Cardiac fibroblast (primary cell): ENCODE measurements around the gene ZAP70.

Source experiments
- DNase-seq, 2 donors: peaks; one replicate each; pipeline versions ENCODE4 v3.0.0 to v3.0.0-alpha.2; 2010; ENCODE audit warnings: low read depth in 2 of 2
- H3K4me3 ChIP-seq, 2 donors: replicated peaks in 1 of 2; 1 replicate in 1 of 2; 2 replicates in 1 of 2; pipeline ENCODE4 v1.5.1; 2011; ENCODE audit warnings: low read depth in 2 of 2, low read length in 2 of 2, mild to moderate bottlenecking in 2 of 2, moderate library complexity in 1 of 2
- CTCF ChIP-seq: IDR thresholded peaks from one replicate; pipeline ENCODE4 v1.5.1; 2011; ENCODE audit warnings: low read depth, mild to moderate bottlenecking, low read length, inconsistent platforms

ZAP70 gene

DNA sequence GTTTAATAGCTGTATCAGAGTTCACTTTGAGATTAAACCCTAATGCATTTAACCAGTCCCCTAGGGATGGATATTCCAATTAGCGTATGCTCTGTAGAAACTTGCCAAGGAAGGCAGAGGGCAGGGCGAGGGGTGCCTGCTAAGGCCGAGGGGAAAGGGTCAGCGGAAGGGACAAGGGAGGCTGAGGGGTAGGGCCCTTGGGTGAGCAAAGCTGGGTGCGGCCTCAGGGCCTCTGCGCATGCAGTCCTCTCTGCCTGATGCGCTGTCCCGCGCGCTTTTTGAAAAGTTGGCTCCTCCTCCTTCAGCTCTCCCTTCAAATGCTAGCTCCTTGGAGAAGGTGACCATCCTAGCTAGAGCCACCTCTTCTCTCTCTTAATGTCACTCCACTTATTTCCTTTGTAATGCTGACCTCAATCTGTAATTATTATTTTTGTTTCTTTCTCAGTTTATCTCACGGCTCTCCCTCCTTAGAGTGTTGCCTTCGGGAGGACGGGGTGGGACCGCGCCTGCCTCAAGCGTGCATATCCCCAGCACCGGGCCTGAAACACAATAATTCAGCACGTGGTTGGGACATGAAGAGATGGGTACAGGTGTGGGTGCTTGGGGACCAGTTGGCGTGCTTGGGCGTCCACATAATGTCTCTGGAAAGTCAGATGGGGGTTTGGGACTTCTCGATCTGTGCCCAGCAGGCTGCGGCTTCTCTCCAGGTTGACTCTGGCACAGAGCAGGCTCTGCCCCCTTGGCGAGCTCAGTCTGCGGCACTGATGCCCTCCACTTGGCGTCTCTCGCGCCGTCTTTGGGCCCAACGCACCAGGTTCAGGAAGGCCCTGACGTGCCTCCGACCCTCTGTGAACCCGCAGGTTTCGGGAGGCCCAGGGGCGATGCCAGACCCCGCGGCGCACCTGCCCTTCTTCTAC lies 10.0 kb downstream of the ZAP70 start:
- H3K4me3 ChIP-seq: no peak overlapping the region
- no peak for TF ChIP-seq CTCF
- DNase-seq: no peak

DNA sequence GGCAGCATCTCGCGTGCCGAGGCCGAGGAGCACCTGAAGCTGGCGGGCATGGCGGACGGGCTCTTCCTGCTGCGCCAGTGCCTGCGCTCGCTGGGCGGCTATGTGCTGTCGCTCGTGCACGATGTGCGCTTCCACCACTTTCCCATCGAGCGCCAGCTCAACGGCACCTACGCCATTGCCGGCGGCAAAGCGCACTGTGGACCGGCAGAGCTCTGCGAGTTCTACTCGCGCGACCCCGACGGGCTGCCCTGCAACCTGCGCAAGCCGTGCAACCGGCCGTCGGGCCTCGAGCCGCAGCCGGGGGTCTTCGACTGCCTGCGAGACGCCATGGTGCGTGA lies 10.7 kb downstream of the ZAP70 start:
- no peak for DNase-seq
- no peak for TF ChIP-seq CTCF
- no peak overlapping the region for H3K4me3 ChIP-seq

DNA sequence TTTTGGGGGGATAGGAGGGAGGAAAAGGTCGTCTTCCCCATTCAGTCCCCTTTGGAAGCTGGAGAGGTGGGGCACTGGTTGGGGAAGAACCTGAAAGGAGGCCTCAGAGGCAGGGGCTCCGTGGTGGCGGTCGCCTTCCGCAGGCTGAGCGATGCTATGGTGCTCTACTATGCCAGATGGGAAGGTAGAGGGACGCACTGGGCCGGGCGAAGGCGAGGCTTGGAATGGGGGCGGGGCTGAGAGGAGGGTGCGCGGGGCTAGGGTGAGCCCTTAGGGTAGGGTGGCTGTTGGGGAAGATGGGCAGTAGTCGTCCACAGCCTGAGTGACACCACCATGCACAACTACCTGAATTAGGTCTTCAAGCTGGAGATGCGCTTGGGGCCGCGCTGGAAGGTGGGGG lies 11.1 kb downstream of the ZAP70 start:
- DNase-seq: no peak
- no peak overlapping the region for H3K4me3 ChIP-seq
- TF ChIP-seq CTCF: no peak

- DNase-seq: no peak
- no peak overlapping the region for H3K4me3 ChIP-seq
- TF ChIP-seq CTCF: no peak
Observed at GRCh38 chr2:97724946-97725688, 11.7 kb downstream of the ZAP70 start.

DNA sequence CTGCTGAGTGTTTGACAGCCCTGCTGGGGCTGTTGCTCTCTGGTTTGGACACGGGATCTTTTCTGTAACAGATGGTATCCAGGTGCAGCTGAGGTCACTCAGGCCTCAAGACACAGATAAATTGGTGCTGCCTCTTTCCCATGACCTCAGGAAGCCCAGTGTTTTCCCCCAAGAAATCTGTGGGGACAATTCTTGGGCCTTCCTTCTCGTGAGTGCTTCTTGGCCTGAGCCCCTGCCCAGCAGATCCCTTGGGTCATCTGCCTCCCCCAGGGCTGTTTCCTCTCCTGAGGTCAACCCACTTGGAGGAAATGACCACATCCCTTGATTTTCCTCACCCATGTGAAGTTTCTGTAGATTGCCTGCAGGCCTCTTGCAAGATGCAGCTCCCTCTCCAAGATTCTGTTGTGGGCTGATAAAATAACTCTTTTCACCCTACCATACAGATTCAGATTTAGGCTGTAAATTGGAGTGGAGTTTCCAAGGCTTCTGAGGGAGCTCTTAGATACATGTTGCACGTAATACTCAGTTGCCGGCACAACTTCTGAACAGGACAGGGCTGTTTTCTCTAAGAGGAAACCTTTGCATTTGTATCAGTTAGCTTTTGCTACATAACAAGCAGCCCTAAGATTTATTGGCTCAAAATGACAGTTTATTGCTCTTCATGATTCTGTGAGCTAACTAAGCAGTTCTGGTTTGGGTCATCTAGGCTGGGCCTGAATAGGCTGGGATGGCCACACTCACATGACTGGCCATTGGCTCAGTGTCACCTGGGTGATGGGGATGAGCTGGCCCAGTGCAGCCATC lies 13.1 kb downstream of the ZAP70 start:
- H3K4me3 ChIP-seq: no peak overlapping the region
- TF ChIP-seq CTCF: no peak
- peak; percentile 23 to 38 for DNase-seq

DNA sequence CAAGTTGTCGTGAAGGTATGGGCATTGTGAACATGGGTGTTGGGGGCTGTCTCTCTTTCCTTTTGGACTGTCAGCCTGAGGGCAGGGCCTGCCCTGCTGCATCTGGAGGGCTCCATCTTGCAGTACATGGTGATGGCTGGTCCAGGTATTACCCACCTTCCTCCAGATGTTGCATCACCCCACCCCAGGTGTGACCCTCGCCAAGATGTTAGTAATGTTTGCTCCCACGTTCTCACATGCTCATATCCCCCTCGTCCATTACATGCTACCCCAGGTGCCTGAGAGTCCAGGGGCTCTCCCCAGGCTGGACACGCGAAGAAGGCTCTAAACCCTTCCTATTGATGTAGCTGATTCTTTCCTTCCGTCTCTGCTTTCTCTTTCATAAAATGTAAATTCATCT lies 13.9 kb downstream of the ZAP70 start:
- DNase-seq: no peak
- no peak for TF ChIP-seq CTCF
- no peak overlapping the region for H3K4me3 ChIP-seq
